ENCODE data around the gene APC.
A peak's percentile ranks its signal among the peaks of the same experiment; 100 is the strongest.

The APC gene

GRCh38 chr5:112861638-112861985 lies 123.9 kb downstream of the APC start:
- peak overlapping the region; percentile 83 for H3K27ac ChIP-seq
- TF ChIP-seq, protein P1, sequence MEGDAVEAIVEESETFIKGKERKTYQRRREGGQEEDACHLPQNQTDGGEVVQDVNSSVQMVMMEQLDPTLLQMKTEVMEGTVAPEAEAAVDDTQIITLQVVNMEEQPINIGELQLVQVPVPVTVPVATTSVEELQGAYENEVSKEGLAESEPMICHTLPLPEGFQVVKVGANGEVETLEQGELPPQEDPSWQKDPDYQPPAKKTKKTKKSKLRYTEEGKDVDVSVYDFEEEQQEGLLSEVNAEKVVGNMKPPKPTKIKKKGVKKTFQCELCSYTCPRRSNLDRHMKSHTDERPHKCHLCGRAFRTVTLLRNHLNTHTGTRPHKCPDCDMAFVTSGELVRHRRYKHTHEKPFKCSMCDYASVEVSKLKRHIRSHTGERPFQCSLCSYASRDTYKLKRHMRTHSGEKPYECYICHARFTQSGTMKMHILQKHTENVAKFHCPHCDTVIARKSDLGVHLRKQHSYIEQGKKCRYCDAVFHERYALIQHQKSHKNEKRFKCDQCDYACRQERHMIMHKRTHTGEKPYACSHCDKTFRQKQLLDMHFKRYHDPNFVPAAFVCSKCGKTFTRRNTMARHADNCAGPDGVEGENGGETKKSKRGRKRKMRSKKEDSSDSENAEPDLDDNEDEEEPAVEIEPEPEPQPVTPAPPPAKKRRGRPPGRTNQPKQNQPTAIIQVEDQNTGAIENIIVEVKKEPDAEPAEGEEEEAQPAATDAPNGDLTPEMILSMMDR (conservative IDR thresholded peaks at IDR 0.05) = no peak
- peak; percentile 53 for TF ChIP-seq ZFX (IDR thresholded peaks at IDR 0.05)

- TF ChIP-seq ZFX (IDR thresholded peaks at IDR 0.05) = no peak
- TF ChIP-seq, protein P1 (conservative IDR thresholded peaks at IDR 0.05) = no peak
Measured at GRCh38 chr5:112862085-112862484, 124.4 kb downstream of the APC start.

GRCh38 chr5:112863549-112863948 lies 125.9 kb downstream of the APC start:
- H3K27ac ChIP-seq = no peak overlapping the region

More at GRCh38 chr5:112862085-112862484, 124.4 kb downstream of the APC start:
- peak overlapping the region; percentile 83 for H3K27ac ChIP-seq

DNA sequence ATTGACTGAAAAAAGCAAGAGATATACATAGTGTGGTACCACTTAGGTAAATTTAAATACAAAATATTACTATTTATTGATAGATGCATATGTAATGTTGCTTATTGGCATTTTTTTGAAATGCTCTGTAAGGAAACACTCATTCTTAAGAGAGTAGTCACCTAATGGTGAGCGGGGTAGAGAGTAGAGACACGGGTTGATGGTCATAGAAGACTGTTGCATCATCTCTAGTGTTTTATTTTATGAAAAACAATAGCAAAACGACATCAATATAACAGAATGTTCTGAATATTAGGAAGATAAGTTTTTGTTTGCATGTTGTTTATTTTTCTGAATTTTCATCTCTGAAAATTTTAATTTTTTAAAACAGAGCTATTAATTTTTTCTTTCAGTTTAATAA lies 127.4 kb downstream of the APC start:
- H3K27ac ChIP-seq = no peak overlapping the region

More at GRCh38 chr5:112863549-112863948, 125.9 kb downstream of the APC start:
- no peak for TF ChIP-seq ZFX (IDR thresholded peaks at IDR 0.05)
- TF ChIP-seq, protein P1 (conservative IDR thresholded peaks at IDR 0.05) = no peak

DNA sequence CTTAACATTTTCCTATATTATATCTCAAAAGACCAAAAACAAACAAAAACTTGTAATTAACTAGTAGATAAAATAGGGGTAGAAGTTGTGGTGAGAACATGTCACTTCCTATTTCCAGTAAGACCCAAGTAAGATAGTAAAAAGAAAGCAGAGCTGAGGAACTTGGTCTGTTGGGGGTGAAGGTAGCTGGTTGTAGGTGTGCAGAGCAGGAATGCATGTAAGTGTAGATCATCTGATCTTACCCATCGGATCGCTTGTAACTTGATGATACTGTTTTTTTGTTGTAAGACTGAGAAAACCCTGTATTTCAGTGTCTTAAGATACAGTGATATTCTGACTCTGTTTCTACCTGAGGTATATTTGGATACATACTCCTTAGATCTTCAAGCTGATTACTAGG lies 129.1 kb downstream of the APC start:
- TF ChIP-seq ZFX (IDR thresholded peaks at IDR 0.05) = no peak
- TF ChIP-seq, protein P1 (conservative IDR thresholded peaks at IDR 0.05) = no peak
- no peak overlapping the region for H3K27ac ChIP-seq

More for the DNA sequence above, 127.4 kb downstream of the APC start:
- TF ChIP-seq ZFX (IDR thresholded peaks at IDR 0.05) = no peak
- TF ChIP-seq, protein P1 (conservative IDR thresholded peaks at IDR 0.05) = no peak

GRCh38 chr5:112867411-112867810 lies 129.7 kb downstream of the APC start:
- TF ChIP-seq ZFX (IDR thresholded peaks at IDR 0.05) = no peak
- TF ChIP-seq, protein P1 (conservative IDR thresholded peaks at IDR 0.05) = no peak
- no peak overlapping the region for H3K27ac ChIP-seq

DNA sequence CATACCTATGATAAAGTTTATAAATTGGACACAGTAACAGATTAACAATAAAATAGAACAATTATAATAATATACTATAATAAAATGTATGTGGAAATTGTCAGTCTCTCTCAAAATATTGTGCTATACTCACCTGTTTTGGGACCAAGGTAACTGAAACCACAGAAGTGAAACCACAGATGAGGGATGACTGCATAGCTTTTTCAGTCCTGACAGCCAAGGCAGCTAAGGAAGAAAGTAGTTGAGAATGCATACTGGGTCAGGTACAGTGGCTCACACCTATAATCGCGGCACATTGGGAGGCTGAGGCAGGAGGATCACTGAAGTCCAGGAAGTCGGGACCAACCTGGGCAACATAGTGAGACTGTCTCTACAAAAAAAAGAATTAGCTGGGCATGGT lies 132.3 kb downstream of the APC start:
- TF ChIP-seq, protein P1 (conservative IDR thresholded peaks at IDR 0.05) = no peak
- TF ChIP-seq ZFX (IDR thresholded peaks at IDR 0.05) = no peak
- no peak overlapping the region for H3K27ac ChIP-seq
